Mucosa of descending colon (tissue), 3 donors: ENCODE measurements around the gene PTPRD. TPM values are rescaled to one million over a fixed set of nuclear protein-coding genes. Genes with fewer than 3 reads are reported as not detected.

ENCODE experiments used
- ATAC-seq: fragments of 200-7000 bp; cut with Tn5 transposase; one replicate; pipeline ENCODE4 v1.9.1; 2020; ENCODE audit warnings: mild to moderate bottlenecking, moderate library complexity
- DNase-seq, 3 donors: peaks; one replicate each; pipeline ENCODE4 v3.0.0-alpha.2; 2020
- H3K36me3 ChIP-seq: fragments of 200-600 bp; one replicate; pipeline ENCODE4 v1.8.0; 2021; ENCODE audit warnings: low read depth, mild to moderate bottlenecking
- H3K4me1 ChIP-seq: fragments of 200-600 bp; one replicate; pipeline ENCODE4 v1.8.0; 2021; ENCODE audit warnings: low read depth, mild to moderate bottlenecking
- H3K4me3 ChIP-seq: fragments of 200-600 bp; one replicate; pipeline ENCODE4 v1.8.0; 2021; ENCODE audit warnings: mild to moderate bottlenecking
- H3K9me3 ChIP-seq: fragments of 200-600 bp; one replicate; pipeline ENCODE4 v1.8.0; 2021; ENCODE audit warnings: mild to moderate bottlenecking
- intact Hi-C, 2 donors: fragments of 100-400 bp; cut with DNase I in 1 of 2; cut with micrococcal nuclease in 1 of 2; formaldehyde crosslinking; loops; one replicate each; pipeline versions ENCODE4 v1.11.0 to v1.11.1; 2022; cut with DNase I, micrococcal nuclease
- total RNA-seq, 3 donors: library from RNA; stranded (reverse); fragmentation: NEBNext Ultra II Directional in 2 of 3; extraction: Animal tissue kit (Norgen Biotek cat#: 25700) in 2 of 3; gene quantifications; one replicate each; pipeline versions ENCODE4 v1.2.1 to v1.2.4, GENCODE V29; 2021 to 2023
- TF ChIP-seq, protein P1 (sequence below): fragments of 200-600 bp; IDR thresholded peaks from one replicate; pipeline ENCODE4 v1.8.0; 2022; ENCODE audit warnings: antibody characterized with exemption, mild to moderate bottlenecking
- donor health status: DM: no; HTN: no; CAD: no; lungs with moderate emphysema.
- donor health status: DM: no; HTN: no; CAD: no.
- donor health status: DM: no; HTN: yes; CAD: no.

The PTPRD gene
- total RNA-seq, 3 donors from 2014 or later, result 52.7 to 128 (median 113) TPM

DNA sequence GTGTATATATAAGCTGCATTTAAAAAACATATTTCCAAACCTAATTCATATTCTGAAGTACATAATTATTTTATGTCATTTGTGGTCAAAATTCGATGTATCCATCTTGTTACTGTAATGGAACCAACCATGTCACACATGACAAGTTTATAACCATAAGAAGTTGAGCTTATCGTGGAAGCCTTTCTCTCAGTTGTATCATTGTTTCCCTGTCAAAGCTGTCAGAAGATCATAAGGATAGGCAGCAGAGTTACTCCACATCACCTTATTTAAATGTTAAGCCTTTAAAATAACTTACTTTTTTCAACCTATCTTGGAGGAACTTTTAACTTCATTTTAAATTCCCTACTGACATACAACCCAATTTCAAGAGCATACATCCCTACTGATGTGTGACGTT, 841.5 kb downstream of the PTPRD start:
- Histone ChIP-seq H3K9me3 (no peaks in the 10 kb centered on the region), H3K4me1 (no peaks in the 10 kb centered on the region), H3K4me3 (no peak overlapping the region), H3K36me3 (no peaks in the 10 kb centered on the region)
- ATAC-seq (no peak), DNase-seq (no peak)
- TF ChIP-seq, protein P1, sequence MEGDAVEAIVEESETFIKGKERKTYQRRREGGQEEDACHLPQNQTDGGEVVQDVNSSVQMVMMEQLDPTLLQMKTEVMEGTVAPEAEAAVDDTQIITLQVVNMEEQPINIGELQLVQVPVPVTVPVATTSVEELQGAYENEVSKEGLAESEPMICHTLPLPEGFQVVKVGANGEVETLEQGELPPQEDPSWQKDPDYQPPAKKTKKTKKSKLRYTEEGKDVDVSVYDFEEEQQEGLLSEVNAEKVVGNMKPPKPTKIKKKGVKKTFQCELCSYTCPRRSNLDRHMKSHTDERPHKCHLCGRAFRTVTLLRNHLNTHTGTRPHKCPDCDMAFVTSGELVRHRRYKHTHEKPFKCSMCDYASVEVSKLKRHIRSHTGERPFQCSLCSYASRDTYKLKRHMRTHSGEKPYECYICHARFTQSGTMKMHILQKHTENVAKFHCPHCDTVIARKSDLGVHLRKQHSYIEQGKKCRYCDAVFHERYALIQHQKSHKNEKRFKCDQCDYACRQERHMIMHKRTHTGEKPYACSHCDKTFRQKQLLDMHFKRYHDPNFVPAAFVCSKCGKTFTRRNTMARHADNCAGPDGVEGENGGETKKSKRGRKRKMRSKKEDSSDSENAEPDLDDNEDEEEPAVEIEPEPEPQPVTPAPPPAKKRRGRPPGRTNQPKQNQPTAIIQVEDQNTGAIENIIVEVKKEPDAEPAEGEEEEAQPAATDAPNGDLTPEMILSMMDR, result no peak
- intact Hi-C loops, result loop anchor here in 1 of 2 donors (10.0 kb wide), 1 partner anchor 67 kb away; no protein-coding TSS in a partner anchor

GRCh38 chr9:9764821-9765220, 848.0 kb downstream of the PTPRD start:
- Histone ChIP-seq H3K4me3 (no peak overlapping the region), H3K9me3 (no peaks in the 10 kb centered on the region), H3K4me1 (no peaks in the 10 kb centered on the region), H3K36me3 (no peaks in the 10 kb centered on the region)
- no peak for DNase-seq
- no peak for ATAC-seq
- intact Hi-C loops, result no loop called here
- TF ChIP-seq, protein P1, result no peak

DNA sequence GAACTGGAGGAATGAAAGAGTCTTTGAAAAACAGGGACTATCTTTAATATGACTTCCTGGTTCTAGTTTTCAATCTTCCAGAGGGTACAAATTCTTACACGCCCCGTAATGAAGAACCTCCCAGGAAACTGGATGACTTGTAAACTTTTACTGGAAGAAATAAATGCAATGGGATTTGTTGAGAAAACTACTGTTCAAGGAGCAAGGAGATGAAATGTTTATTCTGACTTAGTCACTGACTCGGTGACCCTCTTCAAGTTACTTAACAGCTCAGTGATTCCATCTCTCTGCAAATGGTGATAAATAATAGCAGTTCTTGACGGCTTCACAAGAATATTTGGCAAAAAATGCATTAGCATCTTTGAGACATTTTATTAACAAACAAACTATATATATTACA, 858.6 kb downstream of the PTPRD start:
- TF ChIP-seq, protein P1, result no peak
- intact Hi-C loops, result no loop called here
- Histone ChIP-seq H3K36me3 (no peaks in the 10 kb centered on the region), H3K9me3 (no peaks in the 10 kb centered on the region), H3K4me3 (no peak overlapping the region), H3K4me1 (no peaks in the 10 kb centered on the region)
- no peak for DNase-seq
- ATAC-seq, result peak; percentile 48

- no peaks in the 10 kb centered on the region for H3K36me3 ChIP-seq
- DNase-seq (no peak), ATAC-seq (no peak)
- H3K4me1 ChIP-seq, result no peaks in the 10 kb centered on the region
- no peaks in the 10 kb centered on the region for H3K9me3 ChIP-seq
- TF ChIP-seq, protein P1, result no peak
- intact Hi-C loops, result no loop called here
- H3K4me3 ChIP-seq, result no peak overlapping the region
Measured at GRCh38 chr9:9753266-9753665, 859.5 kb downstream of the PTPRD start.

- H3K9me3 ChIP-seq, result no peaks in the 10 kb centered on the region
- no peaks in the 10 kb centered on the region for H3K36me3 ChIP-seq
- intact Hi-C loops, result no loop called here
- TF ChIP-seq, protein P1, result no peak
- no peaks in the 10 kb centered on the region for H3K4me1 ChIP-seq
- no peak overlapping the region for H3K4me3 ChIP-seq
- DNase-seq (peak in 1 of 3 donors; percentile 65), ATAC-seq (peak; percentile 83)
Measured at GRCh38 chr9:9752722-9753121, 860.1 kb downstream of the PTPRD start.

GRCh38 chr9:9751996-9752395, 860.8 kb downstream of the PTPRD start:
- H3K9me3 ChIP-seq, result no peaks in the 10 kb centered on the region
- H3K4me1 ChIP-seq, result no peaks in the 10 kb centered on the region
- intact Hi-C loops, result no loop called here
- TF ChIP-seq, protein P1, result no peak
- H3K4me3 ChIP-seq, result no peak overlapping the region
- DNase-seq (no peak), ATAC-seq (no peak)
- no peaks in the 10 kb centered on the region for H3K36me3 ChIP-seq
